C4-2B (cell line): ENCODE results near the gene ARHGAP15.

Experiments
- ZFX ChIP-seq: fragments of 450-650 bp; IDR thresholded peaks from 2 replicates; pipeline ENCODE4 v1.6.1; 2017
- TF ChIP-seq, protein P1 (sequence below): fragments of 450-650 bp; conservative IDR thresholded peaks from 2 replicates; pipeline ENCODE4 v1.5.1; 2017; ENCODE audit warnings: mild to moderate bottlenecking

DNA sequence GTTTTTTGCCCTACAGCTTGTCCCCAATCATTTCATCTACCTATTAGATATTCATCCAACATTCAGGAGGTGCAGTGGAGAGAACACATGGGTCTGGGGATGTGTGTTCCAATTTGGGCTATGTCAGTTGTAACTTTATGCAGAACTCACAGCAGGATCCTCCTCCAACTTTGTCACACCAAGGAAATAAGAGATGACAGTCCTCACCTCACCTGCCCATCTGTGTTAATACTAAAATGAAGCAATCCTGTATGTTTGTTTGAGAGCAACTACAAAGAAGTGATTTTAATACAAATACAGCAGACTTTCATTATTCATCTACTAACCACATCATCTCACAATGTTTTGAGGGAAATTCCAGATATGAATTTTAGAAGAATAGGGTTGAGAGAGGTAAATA, 126.7 kb downstream of the ARHGAP15 start:
- TF ChIP-seq, protein P1, sequence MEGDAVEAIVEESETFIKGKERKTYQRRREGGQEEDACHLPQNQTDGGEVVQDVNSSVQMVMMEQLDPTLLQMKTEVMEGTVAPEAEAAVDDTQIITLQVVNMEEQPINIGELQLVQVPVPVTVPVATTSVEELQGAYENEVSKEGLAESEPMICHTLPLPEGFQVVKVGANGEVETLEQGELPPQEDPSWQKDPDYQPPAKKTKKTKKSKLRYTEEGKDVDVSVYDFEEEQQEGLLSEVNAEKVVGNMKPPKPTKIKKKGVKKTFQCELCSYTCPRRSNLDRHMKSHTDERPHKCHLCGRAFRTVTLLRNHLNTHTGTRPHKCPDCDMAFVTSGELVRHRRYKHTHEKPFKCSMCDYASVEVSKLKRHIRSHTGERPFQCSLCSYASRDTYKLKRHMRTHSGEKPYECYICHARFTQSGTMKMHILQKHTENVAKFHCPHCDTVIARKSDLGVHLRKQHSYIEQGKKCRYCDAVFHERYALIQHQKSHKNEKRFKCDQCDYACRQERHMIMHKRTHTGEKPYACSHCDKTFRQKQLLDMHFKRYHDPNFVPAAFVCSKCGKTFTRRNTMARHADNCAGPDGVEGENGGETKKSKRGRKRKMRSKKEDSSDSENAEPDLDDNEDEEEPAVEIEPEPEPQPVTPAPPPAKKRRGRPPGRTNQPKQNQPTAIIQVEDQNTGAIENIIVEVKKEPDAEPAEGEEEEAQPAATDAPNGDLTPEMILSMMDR: no peak
- no peak for TF ChIP-seq ZFX
